Suppressor macrophage (primary cell): ENCODE data around the gene SEMG1.

Source experiments
- DNase-seq, 4 experiments: peaks; one replicate each; pipeline ENCODE4 v3.0.0-alpha.2; 2020 to 2022
- total RNA-seq, 17 experiments: gene quantifications; one replicate each; lab custom pipeline; 2026; ENCODE audit warnings: mixed read lengths in 6 of 17, inconsistent platforms in 3 of 17; lab: John Stamatoyannopoulos, UW

Gene SEMG1
- total RNA-seq = 0 to 0.89 (median 0.34) reads per million in 17 experiments

- DNase-seq = peak in 3 of 4 experiments; percentile 4 to 30 (median 17)
Measured at GRCh38 chr20:45206725-45207124, at the start of gene SEMG1. Gene SEMG1 (plus strand): TSS chr20:45207033. CDS start chr20:45207054, 21 bp downstream.

- no peak for DNase-seq
Measured at GRCh38 chr20:45157962-45158361, 48.9 kb upstream of the SEMG1 start.

GRCh38 chr20:45163083-45163803 is 43.6 kb upstream of the SEMG1 start:
- no peak for DNase-seq

- DNase-seq = no peak
Measured at GRCh38 chr20:45164906-45165305, 41.9 kb upstream of the SEMG1 start.

GRCh38 chr20:45173522-45173921 is 33.3 kb upstream of the SEMG1 start:
- no peak for DNase-seq

- DNase-seq = no peak
Measured at GRCh38 chr20:45174434-45175364, 32.1 kb upstream of the SEMG1 start, which contains the start of gene PI3. Gene PI3 (plus strand): TSS chr20:45174902. CDS start chr20:45174923, 21 bp downstream.

- DNase-seq = no peak
Measured at GRCh38 chr20:45176526-45177267, 30.1 kb upstream of the SEMG1 start.

- DNase-seq = no peak
Measured at GRCh38 chr20:45179166-45179565, 27.7 kb upstream of the SEMG1 start.

GRCh38 chr20:45181639-45182038 is 25.2 kb upstream of the SEMG1 start:
- DNase-seq = no peak

GRCh38 chr20:45183084-45183483 is 23.7 kb upstream of the SEMG1 start:
- DNase-seq = no peak

- DNase-seq = no peak
Measured at GRCh38 chr20:45187693-45188092, 19.1 kb upstream of the SEMG1 start.

- DNase-seq = no peak
Measured at GRCh38 chr20:45189067-45189609, 17.7 kb upstream of the SEMG1 start.

- no peak for DNase-seq
Measured at GRCh38 chr20:45189861-45190260, 17.0 kb upstream of the SEMG1 start.

GRCh38 chr20:45191926-45192325 is 14.9 kb upstream of the SEMG1 start:
- no peak for DNase-seq

- DNase-seq = no peak
Measured at GRCh38 chr20:45193331-45193730, 13.5 kb upstream of the SEMG1 start.

GRCh38 chr20:45209924-45210323 is 3.1 kb downstream of the SEMG1 start:
- DNase-seq = no peak

GRCh38 chr20:45211569-45212474 is 5.0 kb downstream of the SEMG1 start:
- no peak for DNase-seq

GRCh38 chr20:45212836-45213235 is 6.0 kb downstream of the SEMG1 start:
- DNase-seq = no peak

GRCh38 chr20:45218124-45218523 is 11.3 kb downstream of the SEMG1 start:
- DNase-seq = no peak

- DNase-seq = no peak
Measured at GRCh38 chr20:45218636-45219035, 11.8 kb downstream of the SEMG1 start.

GRCh38 chr20:45221076-45221475 is 14.2 kb downstream of the SEMG1 start, which contains the start of gene SEMG2:
Gene SEMG2 (plus strand): TSS chr20:45221373. CDS start chr20:45221390, 17 bp downstream.
- DNase-seq = no peak
